Naive B cell (primary cell): ENCODE measurements around the gene KLHL36. TPM values are rescaled to one million over a fixed set of nuclear protein-coding genes. Genes with fewer than 3 reads are reported as not detected.
"Not testable (repeated sequence)": the region's sequence is repeated elsewhere in the genome, so short reads cannot be mapped to it uniquely, and the experiment has no call there.

Experiments
- ATAC-seq, 2 donors: fragments of 150-1000 bp; cut with Tn5 transposase; 2 replicates each; pipeline ENCODE4 v1.10.0; 2021; ENCODE audit warnings: low read depth in 2 of 2, mild to moderate bottlenecking in 2 of 2, moderate library complexity in 2 of 2
- DNase-seq: peaks from one replicate; pipeline ENCODE4 v3.0.0; 2022
- H3K27ac Mint-ChIP-seq, 6 donors: one replicate each; pipeline ENCODE4 v1.8.0; 2020 to 2022; ENCODE audit warnings: mild to moderate bottlenecking in 6 of 6, mixed read lengths in 6 of 6, moderate library complexity in 5 of 6, inconsistent platforms in 2 of 6
- H3K27me3 Mint-ChIP-seq, 3 donors: one replicate each; pipeline ENCODE4 v1.8.0; 2021 to 2022; ENCODE audit warnings: mixed read lengths in 3 of 3, mild to moderate bottlenecking in 1 of 3
- H3K36me3 Mint-ChIP-seq, 2 donors: one replicate each; pipeline ENCODE4 v1.8.0; 2020 to 2022; ENCODE audit warnings: mixed read lengths in 2 of 2, inconsistent platforms in 1 of 2, mild to moderate bottlenecking in 1 of 2
- H3K4me1 Mint-ChIP-seq, 3 donors: one replicate each; pipeline ENCODE4 v1.8.0; 2020 to 2022; ENCODE audit warnings: mixed read lengths in 3 of 3, inconsistent platforms in 1 of 3, mild to moderate bottlenecking in 1 of 3, moderate library complexity in 1 of 3
- H3K4me3 Mint-ChIP-seq, 8 donors: one replicate each; pipeline ENCODE4 v1.8.0; 2020 to 2022; ENCODE audit warnings: mild to moderate bottlenecking in 8 of 8, mixed read lengths in 8 of 8, moderate library complexity in 8 of 8, inconsistent platforms in 2 of 8
- H3K9me3 Mint-ChIP-seq, 7 donors: one replicate each; pipeline ENCODE4 v1.8.0; 2020 to 2022; ENCODE audit warnings: mixed read lengths in 7 of 7, mild to moderate bottlenecking in 5 of 7, inconsistent platforms in 2 of 7, moderate library complexity in 1 of 7
- polyA plus RNA-seq, 6 donors: library from polyadenylated mRNA; unstranded; fragments of 300-500 nt; fragmentation: Illumina TruSeq; gene quantifications; one replicate each; pipeline ENCODE4 v1.2.3, GENCODE V29; 2021; ENCODE audit warnings: low read depth in 6 of 6

The KLHL36 gene
- polyA plus RNA-seq, 6 donors from 2014 or later: 29.7 to 40.3 (median 37.5) TPM

DNA sequence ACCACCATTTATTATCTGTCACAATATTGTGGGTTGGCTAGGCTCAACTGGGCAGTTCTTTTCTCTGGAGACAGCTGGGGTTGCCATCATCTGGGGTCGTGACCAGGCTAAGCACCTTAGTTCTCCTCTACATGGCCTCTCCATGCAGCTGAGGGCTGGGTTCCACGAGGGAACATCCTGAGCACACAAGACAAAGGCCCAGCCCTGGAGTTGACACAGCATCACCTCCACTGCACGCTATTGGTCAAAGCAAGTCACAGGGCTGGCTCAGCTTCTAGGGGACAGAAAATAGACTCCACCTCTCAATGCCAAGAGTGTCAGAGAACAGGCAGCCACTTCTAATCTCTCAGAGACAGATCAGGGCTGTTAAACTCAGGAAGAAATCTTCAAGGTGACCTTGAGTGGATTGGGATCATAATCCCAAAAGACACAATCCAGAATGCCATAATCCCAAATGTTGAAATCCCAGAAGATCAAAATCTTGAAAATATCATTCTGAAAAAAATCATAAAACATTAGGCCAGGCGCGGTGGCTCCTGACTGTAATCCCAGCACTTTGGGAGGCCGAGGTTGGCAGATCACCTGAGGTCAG is 38.5 kb downstream of the KLHL36 start:
- H3K4me3 Mint-ChIP-seq: peak overlapping the region in 5 of 8 donors; percentile 11 to 74 (median 39)

DNA sequence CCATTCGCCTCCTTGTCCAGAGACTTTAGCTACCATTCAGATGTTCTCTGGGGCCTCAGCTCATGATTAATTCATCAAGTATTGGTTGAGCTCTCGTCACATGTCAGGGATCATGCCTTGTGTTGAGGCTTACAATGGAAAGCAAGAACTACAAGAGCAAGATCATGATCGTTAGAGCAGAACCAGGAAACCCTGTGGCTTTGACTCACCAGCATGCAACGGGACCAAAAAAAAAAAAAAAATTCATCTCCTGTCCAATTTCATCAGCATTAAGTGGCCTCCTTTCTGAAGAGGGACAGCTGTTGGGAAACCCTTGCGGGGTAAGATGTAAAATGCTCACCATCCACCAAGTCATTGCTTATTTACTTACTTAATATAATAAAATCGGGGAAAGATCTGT is 39.4 kb downstream of the KLHL36 start:
- ATAC-seq (peak; percentile 99 to 100), DNase-seq (peak; percentile 46)
- Mint-ChIP-seq H3K4me1 (peaks cover 22 to 30% (median 27%) of the 10 kb centered on the region in 3 donors), H3K36me3 (no peaks in the 10 kb centered on the region), H3K9me3 (peaks cover 0 to 4% (median 0%) of the 10 kb centered on the region in 7 donors), H3K4me3 (peak overlapping the region in 5 of 8 donors; percentile 10 to 51 (median 29)), H3K27me3 (peaks cover 0 to 12% (median 9%) of the 10 kb centered on the region in 3 donors), H3K27ac (peak overlapping the region in 5 of 6 donors; percentile 12 to 97 (median 72))

More for the DNA sequence above, 38.5 kb downstream of the KLHL36 start:
- H3K4me1 Mint-ChIP-seq: peaks cover 22 to 27% (median 25%) of the 10 kb centered on the region in 3 donors
- ATAC-seq: no peak
- peaks cover 0 to 2% (median 0%) of the 10 kb centered on the region in 7 donors for H3K9me3 Mint-ChIP-seq
- H3K27me3 Mint-ChIP-seq: peaks cover 0 to 17% (median 9%) of the 10 kb centered on the region in 3 donors
- H3K36me3 Mint-ChIP-seq: no peaks in the 10 kb centered on the region
- peak overlapping the region in 1 of 6 donors; percentile 70 for H3K27ac Mint-ChIP-seq
- DNase-seq: no peak

DNA sequence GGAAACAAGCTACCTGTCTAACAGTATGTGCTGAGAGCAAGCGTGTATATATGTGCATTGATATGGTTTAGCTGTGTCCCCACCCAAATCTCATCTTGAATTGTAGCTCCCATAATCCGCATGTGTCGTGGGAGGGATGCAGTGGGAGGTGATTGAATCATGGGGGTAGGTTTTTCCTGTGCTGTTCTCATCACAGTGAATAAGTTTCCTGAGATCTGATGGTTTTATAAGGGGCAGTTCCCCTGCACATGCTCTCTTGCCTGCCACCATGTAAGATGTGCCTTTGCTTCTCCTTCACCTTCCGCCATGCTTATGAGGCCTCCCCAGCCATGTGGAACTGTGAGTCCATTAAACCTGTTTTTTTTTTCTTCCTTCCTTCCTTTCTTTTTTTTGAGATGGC is 39.9 kb downstream of the KLHL36 start:
- Mint-ChIP-seq H3K4me3 (peak overlapping the region in 4 of 8 donors; percentile 28 to 75 (median 54)), H3K4me1 (peaks cover 22 to 30% (median 27%) of the 10 kb centered on the region in 3 donors), H3K27me3 (peaks cover 0 to 12% (median 9%) of the 10 kb centered on the region in 3 donors), H3K27ac (peak overlapping the region in 1 of 6 donors; percentile 12)
- not testable (repeated sequence) for H3K36me3 Mint-ChIP-seq, DNase-seq, H3K9me3 Mint-ChIP-seq
- ATAC-seq: peak in 1 of 2 donors; percentile 7

DNA sequence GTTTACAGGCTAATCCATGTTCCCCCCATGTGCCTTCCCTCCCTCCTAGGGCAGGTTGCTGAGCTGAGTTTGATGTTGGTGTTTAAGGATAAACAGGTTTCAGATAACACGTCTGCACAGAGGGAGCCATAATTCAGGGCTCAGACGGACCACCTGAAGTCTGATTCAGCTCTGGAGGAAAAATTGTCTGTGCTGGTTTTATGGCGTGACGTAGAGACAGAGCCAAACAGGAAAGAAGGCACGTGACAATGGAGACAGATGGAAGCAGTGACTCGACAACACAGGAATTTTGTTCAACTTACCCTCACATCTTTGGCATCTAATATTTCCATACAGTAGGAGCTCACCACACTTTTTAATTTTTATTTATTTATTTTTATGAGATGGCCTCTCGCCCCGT is 40.8 kb downstream of the KLHL36 start:
- Mint-ChIP-seq H3K36me3 (no peaks in the 10 kb centered on the region), H3K4me1 (peaks cover 22 to 30% (median 27%) of the 10 kb centered on the region in 3 donors), H3K9me3 (peaks cover 0 to 4% (median 0%) of the 10 kb centered on the region in 7 donors), H3K27ac (peak overlapping the region in 2 of 6 donors; percentile 26 to 30), H3K27me3 (peaks cover 0 to 9% (median 9%) of the 10 kb centered on the region in 3 donors), H3K4me3 (peak overlapping the region in 2 of 8 donors; percentile 34 to 52)
- no peak for DNase-seq
- no peak for ATAC-seq

DNA sequence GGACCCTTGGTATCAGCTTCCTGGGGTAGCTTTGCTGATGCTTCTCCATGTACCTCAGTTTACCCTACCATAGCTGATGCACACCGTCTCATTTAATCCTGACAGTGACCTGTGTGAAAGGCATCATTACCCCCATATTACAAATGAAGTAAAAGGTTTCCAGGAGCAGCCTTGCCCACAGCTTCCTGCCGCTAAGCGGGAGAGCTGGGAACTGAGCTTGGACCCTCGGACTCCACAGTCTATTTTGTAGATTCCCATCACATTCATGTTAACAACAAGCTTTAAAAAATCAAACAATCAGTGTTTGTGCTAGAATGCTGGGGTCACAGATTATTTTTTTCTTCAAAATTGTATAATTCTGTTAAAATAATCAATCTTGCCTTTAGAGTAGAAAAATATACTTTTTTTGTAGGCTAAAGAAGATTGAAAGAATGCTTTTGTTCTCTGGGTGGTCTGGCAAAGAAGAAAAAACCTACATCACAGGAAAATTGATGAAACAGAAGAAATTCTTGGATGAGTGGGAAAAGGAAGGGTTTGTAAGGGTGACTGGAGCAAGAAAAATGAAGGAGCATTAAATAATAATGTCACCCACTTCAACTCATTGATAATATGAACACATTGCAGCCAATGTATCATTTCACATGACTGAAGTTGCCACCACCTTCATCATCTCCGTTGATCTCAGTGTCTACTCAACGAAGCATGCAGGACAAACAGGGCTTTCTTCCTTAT is 41.9 kb downstream of the KLHL36 start:
- H3K27me3 Mint-ChIP-seq: no peaks in the 10 kb centered on the region
- ATAC-seq: no peak
- H3K27ac Mint-ChIP-seq: no peak overlapping the region
- H3K4me3 Mint-ChIP-seq: no peak overlapping the region
- peaks cover 22 to 30% (median 27%) of the 10 kb centered on the region in 3 donors for H3K4me1 Mint-ChIP-seq
- peaks cover 0 to 4% (median 0%) of the 10 kb centered on the region in 7 donors for H3K9me3 Mint-ChIP-seq
- H3K36me3 Mint-ChIP-seq: no peaks in the 10 kb centered on the region
- DNase-seq: no peak

DNA sequence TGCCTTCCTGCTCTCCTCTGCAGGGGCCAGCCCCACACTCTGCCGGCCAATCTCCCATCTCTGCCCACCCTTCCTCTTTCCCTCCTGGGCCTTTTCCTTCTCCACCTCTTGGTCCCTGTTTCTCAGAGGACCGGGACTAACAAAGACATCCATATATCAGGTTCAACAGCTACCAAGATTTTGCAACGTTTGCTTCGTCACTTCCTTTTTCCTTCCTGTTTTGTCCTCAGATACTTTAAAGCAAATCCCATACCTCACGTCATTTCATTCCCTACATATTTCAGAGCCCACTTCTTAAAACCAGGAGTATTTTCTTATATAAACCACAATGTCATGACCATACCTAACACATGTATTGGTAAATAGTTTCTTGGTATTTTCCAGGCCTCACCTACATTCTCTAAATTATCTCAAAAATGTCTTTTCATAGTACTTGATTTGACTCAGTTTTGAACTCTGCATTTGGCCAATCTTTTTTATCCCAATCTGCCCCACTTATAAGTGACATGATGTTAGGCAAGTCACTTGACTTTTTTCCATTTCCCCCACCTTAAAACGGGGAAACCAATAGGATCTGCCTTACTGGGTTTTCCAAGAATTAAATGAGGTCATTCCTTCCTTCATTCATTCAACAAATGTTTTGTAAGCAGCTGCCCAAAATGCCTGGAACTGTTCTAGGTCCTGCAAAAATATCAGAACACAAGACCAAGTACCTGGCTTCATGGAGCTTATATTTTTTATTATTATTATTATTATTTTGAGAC is 44.3 kb downstream of the KLHL36 start:
- H3K27me3 Mint-ChIP-seq: peaks cover 0 to 6% (median 0%) of the 10 kb centered on the region in 3 donors
- H3K27ac Mint-ChIP-seq: peak overlapping the region in 1 of 6 donors; percentile 27
- no peak for DNase-seq
- H3K4me3 Mint-ChIP-seq: no peak overlapping the region
- no peak for ATAC-seq
- peaks cover 0 to 6% (median 0%) of the 10 kb centered on the region in 7 donors for H3K9me3 Mint-ChIP-seq
- H3K36me3 Mint-ChIP-seq: no peaks in the 10 kb centered on the region
- peaks cover 14 to 21% (median 16%) of the 10 kb centered on the region in 3 donors for H3K4me1 Mint-ChIP-seq

DNA sequence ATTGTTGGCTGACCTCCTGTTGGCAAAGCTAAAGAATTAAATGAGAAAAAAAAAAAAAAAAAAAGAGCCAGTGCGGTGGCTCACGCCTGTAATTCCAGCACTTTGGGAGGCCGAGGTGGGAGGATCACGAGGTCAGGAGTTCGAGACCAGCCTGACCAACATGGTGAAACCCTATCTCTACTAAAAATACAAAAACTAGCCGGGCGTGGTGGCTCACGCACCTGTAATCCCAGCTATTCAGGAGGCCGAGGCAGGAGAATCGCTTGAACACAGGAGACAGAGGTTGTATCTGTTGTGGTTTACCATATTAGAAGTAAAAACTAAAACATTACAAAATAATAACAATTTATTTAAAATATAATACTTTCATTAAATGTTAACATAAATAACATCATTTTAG is 45.6 kb downstream of the KLHL36 start:
- not testable (repeated sequence) for ATAC-seq, H3K9me3 Mint-ChIP-seq, H3K4me3 Mint-ChIP-seq, H3K27me3 Mint-ChIP-seq, H3K36me3 Mint-ChIP-seq, H3K27ac Mint-ChIP-seq, H3K4me1 Mint-ChIP-seq, DNase-seq

DNA sequence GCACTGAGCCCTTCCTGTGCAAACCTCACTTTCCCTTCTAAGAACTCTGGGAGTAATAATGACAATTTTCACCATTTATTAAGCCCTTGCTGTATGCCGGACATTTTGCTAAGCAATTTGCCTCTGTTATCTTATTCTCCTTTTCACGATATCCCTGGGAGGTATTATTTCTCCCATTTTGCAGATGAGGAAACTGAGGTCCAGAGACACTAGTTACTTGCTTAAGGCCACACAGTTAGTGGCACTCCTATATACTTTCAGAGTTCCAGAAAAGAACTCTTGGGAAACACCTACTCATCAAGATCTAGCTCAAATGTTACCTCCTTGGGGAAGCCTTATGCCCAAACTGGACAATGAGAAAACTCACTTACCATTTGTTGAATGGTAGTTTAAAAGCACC is 46.7 kb downstream of the KLHL36 start:
- H3K27ac Mint-ChIP-seq: no peak overlapping the region
- no peaks in the 10 kb centered on the region for H3K36me3 Mint-ChIP-seq
- peaks cover 3 to 8% (median 5%) of the 10 kb centered on the region in 3 donors for H3K4me1 Mint-ChIP-seq
- ATAC-seq (no peak), DNase-seq (no peak)
- H3K9me3 Mint-ChIP-seq: peaks cover 0 to 6% (median 0%) of the 10 kb centered on the region in 7 donors
- H3K4me3 Mint-ChIP-seq: no peak overlapping the region
- H3K27me3 Mint-ChIP-seq: peaks cover 0 to 6% (median 0%) of the 10 kb centered on the region in 3 donors

DNA sequence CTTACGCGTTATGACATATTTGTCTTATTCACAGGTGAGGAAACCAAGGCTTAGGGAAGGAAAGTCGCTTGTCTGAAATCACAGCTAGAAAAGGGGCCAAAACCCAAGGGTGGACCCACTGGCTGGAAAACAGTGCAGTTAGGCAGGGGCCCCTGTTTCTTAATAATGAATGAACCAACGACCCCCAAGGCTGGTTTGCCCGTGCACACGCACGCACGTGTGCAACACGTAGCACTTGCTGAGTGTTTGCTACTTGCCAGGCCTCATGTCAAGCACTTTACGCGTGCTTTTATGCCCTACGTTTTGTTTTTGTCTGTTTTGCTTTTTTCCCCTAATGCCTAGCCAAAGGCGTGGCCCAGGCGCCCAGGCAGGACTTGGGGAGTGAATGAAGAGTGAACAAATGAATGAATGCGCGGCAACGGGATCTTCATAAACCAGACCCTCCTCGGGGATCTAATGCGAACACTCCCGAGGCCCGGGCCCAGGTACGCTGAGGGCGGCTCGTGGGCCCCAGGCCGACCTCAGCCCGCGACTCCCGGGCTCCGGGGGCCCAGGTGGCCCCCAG is 50.9 kb downstream of the KLHL36 start:
- no peaks in the 10 kb centered on the region for H3K36me3 Mint-ChIP-seq
- H3K27ac Mint-ChIP-seq: peak overlapping the region in 5 of 6 donors; percentile 67 to 93 (median 84)
- ATAC-seq (peak in 1 of 2 donors; percentile 7), DNase-seq (no peak)
- H3K9me3 Mint-ChIP-seq: peaks cover 0 to 2% (median 0%) of the 10 kb centered on the region in 7 donors
- H3K27me3 Mint-ChIP-seq: peaks cover 0 to 6% (median 0%) of the 10 kb centered on the region in 3 donors
- H3K4me3 Mint-ChIP-seq: peak overlapping the region; percentile 83 to 95 (median 87)
- H3K4me1 Mint-ChIP-seq: peaks cover 19 to 38% (median 25%) of the 10 kb centered on the region in 3 donors

DNA sequence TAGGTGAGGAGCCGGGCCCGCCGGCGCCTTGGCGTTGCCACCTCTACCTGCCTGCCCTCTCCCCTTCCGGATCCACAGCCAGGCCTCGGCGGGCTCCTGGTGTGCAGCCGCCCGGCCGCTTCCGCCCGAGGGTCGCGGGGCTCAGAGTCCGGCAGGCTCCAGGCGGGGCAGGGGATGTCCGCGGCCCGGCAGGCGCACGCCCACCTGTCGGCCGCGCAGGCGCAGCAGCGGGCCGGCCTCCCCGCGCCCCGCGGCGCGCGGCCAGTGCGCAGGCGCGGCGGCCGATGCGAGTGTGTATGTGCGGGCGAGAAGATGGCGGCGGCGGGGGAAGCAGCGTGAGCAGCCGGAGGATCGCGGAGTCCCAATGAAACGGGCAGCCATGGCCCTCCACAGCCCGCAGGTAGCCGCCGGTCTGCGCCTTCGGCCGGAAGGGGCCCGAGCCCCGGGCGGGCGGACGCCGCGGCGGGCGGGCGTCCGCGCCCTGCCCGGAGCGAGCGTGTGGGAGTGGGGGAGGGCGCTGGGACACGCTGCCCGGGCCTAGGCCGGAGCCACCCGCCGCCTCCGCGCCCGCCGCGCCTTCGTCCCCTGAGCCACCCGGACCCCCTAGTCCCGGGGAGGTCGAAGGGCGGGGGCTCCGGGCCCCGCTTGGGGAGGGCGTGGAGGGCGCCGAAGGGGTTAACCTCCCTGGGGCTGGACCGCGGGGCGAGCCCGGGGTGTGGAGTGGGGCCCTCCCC is 51.6 kb downstream of the KLHL36 start, which contains the start of gene USP10:
USP10 (plus strand) TSS at position 289 of the 734 bp plus-strand sequence; CDS start at position 380, 91 bp downstream.
- peaks cover 0 to 2% (median 0%) of the 10 kb centered on the region in 7 donors for H3K9me3 Mint-ChIP-seq
- ATAC-seq: peak; percentile 78 to 81
- peaks cover 0 to 6% (median 0%) of the 10 kb centered on the region in 3 donors for H3K27me3 Mint-ChIP-seq
- peak within 1 kb of the TSS; percentile 93 to 98 (median 96) for H3K27ac Mint-ChIP-seq
- peak within 1 kb of the TSS; percentile 89 to 97 (median 97) for H3K4me3 Mint-ChIP-seq
- H3K4me1 Mint-ChIP-seq: peaks cover 26 to 45% (median 28%) of the 10 kb centered on the region in 3 donors
- no peaks in the 10 kb centered on the region for H3K36me3 Mint-ChIP-seq
- DNase-seq: peak; percentile 89

DNA sequence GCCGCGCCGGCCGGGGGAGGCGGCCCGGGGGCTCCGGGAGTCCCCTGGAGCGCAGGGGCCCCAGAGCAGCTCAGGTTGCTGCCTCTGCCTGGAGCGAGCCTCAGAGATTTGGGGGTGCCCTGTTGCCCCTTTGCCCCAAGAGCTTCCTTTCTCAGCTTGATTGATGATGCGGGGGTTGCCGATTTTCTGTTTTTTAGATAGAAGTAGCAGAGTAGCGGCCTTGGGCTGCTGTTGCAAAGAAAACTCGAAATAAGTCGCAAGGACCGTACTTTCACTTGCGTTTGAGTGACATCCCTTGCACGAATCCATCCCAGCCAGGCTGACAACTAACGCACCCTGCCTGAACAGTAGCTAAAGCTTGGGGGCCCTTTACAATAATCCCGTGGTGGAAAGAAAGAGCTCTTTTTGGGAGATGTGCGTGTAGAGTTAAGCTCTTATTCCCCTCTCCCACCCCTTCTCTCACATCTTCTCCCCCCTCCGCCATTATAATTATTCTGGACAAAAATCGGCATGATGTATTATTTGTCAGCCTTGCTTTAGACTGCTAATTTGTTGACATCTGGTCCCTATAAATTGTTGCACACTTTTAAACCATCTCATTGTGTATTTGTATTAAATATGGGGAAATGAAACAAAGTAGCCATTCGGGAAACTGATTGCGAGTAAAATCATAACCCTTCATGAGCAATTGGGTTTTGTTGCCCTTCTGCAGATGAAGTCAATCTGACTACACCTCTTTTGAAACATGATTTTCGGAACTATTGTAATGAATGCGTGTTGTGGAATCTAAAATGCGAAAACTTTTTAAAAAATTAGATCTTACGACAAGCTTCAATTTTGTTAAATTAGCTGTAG is 52.4 kb downstream of the KLHL36 start:
- peaks cover 34 to 52% (median 34%) of the 10 kb centered on the region in 3 donors for H3K4me1 Mint-ChIP-seq
- ATAC-seq: peak; percentile 57 to 58

More for the DNA sequence above, 52.4 kb downstream of the KLHL36 start:
- Mint-ChIP-seq H3K36me3 (no peaks in the 10 kb centered on the region), H3K27ac (peak overlapping the region; percentile 93 to 98 (median 96)), H3K4me3 (peak overlapping the region; percentile 89 to 97 (median 97)), H3K9me3 (peaks cover 0 to 2% (median 0%) of the 10 kb centered on the region in 7 donors), H3K27me3 (peaks cover 0 to 5% (median 0%) of the 10 kb centered on the region in 3 donors)
- peak; percentile 48 for DNase-seq
